Fibroblast of mammary gland (primary cell): Measurements from ENCODE around the gene GRID2.

Source experiments
- DNase-seq: peaks from one replicate; pipeline ENCODE4 v3.0.0-alpha.2; 2010; ENCODE audit warnings: low read depth
- H3K4me3 ChIP-seq: 2 replicates; pipeline ENCODE4 v1.5.1; 2011; ENCODE audit warnings: low read depth, mild to moderate bottlenecking, low read length, moderate library complexity; ENCODE audit not compliant: control insufficient read depth
- CTCF ChIP-seq: conservative IDR thresholded peaks from 2 replicates; pipeline ENCODE4 v1.5.1; 2011; ENCODE audit warnings: low read depth, low read length, inconsistent platforms; ENCODE audit not compliant: control insufficient read depth, insufficient read depth

GRID2 gene

DNA sequence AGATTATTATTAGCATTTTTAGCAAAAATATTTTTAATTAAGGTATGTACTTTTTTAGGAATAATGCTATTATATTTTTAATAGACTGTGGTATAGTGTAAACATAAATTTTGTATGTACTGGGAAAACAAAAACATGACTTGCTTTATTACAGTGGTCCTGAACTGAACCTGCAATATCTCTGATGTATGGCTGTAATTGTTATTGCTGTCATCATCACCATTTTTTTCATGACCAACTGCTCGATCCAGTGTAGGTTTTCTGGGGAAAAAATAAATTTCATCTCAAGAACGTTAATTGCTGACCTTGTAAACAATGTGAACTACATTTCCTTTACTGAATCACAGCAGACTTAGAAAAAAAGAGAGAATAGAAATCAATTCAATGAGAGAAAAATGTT is 1441.2 kb downstream of the GRID2 start:
- TF ChIP-seq CTCF: no peak
- DNase-seq: no peak
- H3K4me3 ChIP-seq: no peak overlapping the region

DNA sequence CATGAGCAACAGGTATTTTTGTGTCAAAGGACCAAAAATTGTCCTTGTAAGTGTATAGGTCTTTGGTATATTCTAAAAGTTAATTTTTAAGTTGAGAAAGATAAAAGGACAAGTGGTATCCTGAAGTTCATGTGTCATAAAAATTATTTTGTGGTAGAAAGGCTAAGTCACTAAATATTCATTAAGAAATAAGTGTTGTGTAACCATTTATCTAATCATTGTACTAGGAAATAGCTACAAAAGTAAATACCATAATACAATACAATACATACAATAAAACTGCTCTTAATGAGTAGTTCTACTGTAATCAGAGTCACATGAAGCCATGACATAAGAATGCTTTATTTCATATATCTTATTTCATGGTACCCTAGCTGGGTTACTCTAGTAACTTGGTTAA is 1442.3 kb downstream of the GRID2 start:
- DNase-seq: no peak
- H3K4me3 ChIP-seq: no peak overlapping the region
- TF ChIP-seq CTCF: no peak

DNA sequence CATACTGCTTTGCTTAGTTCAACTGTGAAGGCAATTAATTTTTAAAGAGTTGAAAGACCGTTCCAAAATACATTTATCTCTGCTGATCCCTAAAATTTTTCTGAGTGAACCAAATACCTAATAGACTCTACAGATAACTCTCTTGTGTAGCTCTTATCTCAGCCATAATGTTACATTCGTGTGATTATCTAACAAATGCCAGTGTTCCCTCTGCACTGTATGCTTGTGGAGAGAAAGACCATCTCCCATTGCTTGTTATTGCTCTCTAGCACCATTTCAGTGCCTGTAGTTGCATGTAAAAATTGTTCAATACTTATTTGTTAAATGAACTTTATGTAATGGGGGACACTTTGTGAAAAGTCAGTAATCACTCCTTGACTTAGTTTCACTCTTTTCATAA is 1443.5 kb downstream of the GRID2 start:
- no peak for TF ChIP-seq CTCF
- H3K4me3 ChIP-seq: no peak overlapping the region
- no peak for DNase-seq

DNA sequence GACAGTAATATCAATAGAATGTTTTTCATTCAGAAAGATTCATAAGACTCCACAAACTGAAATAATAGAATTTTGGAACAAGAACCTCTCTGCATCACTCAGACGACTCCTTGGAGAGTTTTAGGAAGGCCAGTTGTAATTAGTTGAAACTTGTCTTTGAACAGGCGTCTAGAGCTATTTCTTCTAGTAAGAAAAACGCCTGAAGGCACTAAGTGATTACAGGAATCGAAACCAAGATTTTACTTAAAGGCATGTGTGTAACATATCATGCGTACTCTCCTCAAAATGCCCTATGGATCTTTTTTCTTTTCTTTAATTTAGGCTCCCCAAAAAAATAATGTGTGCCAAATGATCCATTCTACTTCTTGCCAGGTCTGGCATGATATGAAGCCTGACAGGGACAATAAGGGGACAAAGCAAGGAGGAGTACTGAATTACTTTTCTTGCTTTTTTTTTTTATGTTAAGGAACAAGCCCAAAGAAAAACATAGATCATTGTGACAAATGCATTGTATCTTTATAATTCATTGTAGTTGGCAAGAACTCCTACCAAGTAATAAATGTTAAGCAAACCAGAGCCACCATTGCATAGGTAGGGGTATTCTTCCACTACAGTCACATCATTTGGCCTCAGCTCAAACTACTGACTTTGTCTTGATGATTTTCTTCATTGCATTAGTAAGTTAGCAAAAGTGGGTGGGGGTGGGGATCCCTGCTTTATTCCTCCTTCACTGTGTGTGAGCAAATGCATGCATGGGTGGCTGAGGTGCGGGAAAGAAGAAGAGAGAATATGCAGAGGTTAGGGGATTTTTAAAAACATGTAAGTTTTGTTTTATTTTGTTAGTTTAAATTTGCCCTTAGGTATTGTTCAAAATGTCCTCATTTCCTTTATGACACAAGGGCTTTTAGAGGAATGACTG is 1444.9 kb downstream of the GRID2 start:
- TF ChIP-seq CTCF: no peak
- no peak for DNase-seq
- no peak overlapping the region for H3K4me3 ChIP-seq

DNA sequence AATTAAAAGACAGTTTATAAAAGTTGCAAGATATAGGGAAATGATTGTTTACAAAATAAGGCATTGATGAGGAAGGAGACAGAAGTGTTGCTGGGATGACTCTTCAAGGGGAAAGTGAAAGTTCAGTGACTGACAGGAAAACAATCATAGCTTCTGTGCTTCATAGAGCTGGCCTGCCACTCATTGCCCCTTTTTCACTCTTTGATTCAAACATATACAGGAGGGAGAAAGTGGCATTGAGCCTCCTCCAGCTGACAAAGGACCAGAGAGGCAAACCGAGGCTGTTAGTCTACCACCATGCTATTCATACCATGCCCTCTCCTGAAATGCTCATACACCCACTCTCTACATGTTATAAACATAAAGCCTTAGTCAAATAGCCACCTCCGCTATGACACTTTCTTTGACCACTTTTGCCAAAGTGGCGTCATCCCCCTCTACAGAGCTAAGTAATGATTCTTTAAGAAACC is 1445.6 kb downstream of the GRID2 start:
- DNase-seq: no peak
- H3K4me3 ChIP-seq: no peak overlapping the region
- no peak for TF ChIP-seq CTCF

GRCh38 chr4:93751411-93751810 is 1447.6 kb downstream of the GRID2 start:
- DNase-seq: no peak
- H3K4me3 ChIP-seq: no peak overlapping the region
- TF ChIP-seq CTCF: no peak
